ENCODE results near the gene IPO7.
"Not testable (repeated sequence)": the region's sequence is repeated elsewhere in the genome, so short reads cannot be mapped to it uniquely, and the experiment has no call there.

IPO7 gene

DNA sequence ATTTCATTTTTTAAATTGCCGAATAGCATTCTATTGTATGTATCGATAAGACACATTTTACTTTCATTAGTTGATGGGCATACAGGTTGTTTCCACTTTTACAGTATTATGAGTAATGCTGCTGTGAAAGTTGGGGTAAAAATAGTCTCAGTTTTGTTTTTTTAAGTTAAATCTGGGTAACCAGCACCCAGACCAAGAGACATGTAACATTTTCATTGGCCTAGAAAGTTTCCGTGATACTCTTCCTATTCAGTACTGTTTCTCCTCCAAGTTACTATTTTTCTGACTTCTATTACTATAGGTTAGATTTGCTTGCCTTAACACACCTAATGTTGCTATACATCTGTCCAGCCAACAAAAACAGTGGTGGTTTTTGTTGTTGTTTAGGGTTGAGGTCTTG, 12.3 kb downstream of the IPO7 start:
- Mint-ChIP-seq H3K9me3 (no peaks in the 10 kb centered on the region), H3K4me1 (peaks cover 7% of the 10 kb centered on the region), H3K36me3 (ENCODE audit: low read depth) (peaks cover 22% of the 10 kb centered on the region)

DNA sequence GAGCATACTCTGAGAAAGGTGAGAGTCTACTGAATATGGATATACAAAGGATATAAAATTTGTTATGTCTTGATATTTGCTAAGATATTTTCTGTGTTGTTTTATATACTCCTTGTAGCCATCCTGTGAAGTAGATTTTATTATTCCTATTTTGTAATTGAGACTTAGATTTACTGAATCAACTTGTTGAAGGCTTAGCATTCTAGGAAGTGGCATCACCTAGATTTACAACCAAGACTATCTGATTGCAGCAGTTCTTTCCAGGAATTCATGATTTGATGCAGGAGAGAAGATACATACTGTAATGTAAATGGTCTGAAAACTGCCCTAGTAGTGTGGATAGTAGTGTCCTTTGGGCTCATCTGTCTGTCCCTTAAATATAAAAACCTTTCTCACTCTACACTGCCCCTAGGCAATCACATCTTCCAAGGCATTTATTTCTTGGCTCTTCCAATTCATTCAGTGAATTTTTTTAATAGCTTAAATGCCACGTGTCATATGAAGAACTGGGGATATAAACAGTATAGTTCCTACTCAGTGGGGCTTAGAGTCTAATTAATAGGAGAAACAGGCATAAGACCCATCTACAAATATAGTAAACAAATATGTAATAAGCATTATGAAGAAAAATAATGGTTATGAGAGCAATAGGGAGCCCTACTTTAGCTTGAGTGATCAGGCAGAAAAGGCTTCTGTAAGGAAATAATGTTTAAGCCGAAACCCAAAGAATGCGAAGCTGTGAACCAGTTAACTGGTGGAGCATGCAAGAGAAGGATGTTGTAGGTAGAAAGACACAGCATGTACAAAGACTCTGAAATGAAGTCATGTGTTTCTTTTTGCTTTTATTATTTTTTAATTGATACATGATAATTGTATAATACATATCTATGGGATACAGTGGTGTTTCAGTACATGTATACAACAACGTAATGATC, 13.6 kb downstream of the IPO7 start:
- H3K27ac Mint-ChIP-seq: peak overlapping the region; percentile 33 to 60 (median 44)
- TF ChIP-seq, protein P1, sequence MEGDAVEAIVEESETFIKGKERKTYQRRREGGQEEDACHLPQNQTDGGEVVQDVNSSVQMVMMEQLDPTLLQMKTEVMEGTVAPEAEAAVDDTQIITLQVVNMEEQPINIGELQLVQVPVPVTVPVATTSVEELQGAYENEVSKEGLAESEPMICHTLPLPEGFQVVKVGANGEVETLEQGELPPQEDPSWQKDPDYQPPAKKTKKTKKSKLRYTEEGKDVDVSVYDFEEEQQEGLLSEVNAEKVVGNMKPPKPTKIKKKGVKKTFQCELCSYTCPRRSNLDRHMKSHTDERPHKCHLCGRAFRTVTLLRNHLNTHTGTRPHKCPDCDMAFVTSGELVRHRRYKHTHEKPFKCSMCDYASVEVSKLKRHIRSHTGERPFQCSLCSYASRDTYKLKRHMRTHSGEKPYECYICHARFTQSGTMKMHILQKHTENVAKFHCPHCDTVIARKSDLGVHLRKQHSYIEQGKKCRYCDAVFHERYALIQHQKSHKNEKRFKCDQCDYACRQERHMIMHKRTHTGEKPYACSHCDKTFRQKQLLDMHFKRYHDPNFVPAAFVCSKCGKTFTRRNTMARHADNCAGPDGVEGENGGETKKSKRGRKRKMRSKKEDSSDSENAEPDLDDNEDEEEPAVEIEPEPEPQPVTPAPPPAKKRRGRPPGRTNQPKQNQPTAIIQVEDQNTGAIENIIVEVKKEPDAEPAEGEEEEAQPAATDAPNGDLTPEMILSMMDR (IDR thresholded peaks at IDR 0.05; ENCODE audit: unreplicated experiment in 3 of 3): no peak
- peaks cover 21% of the 10 kb centered on the region for H3K36me3 Mint-ChIP-seq (ENCODE audit: low read depth)
- no peak overlapping the region for H3K4me3 Mint-ChIP-seq
- H3K9me3 Mint-ChIP-seq: no peaks in the 10 kb centered on the region
- peaks cover 7% of the 10 kb centered on the region for H3K4me1 Mint-ChIP-seq
- H3K27me3 Mint-ChIP-seq (ENCODE audit: low read depth): no peaks in the 10 kb centered on the region

More for the DNA sequence above, 12.3 kb downstream of the IPO7 start:
- Mint-ChIP-seq H3K27ac (peak overlapping the region in 1 of 3 experiments; percentile 2), H3K27me3 (ENCODE audit: low read depth) (no peaks in the 10 kb centered on the region), H3K4me3 (no peak overlapping the region)
- TF ChIP-seq, protein P1 (IDR thresholded peaks at IDR 0.05; ENCODE audit: unreplicated experiment in 3 of 3): no peak

DNA sequence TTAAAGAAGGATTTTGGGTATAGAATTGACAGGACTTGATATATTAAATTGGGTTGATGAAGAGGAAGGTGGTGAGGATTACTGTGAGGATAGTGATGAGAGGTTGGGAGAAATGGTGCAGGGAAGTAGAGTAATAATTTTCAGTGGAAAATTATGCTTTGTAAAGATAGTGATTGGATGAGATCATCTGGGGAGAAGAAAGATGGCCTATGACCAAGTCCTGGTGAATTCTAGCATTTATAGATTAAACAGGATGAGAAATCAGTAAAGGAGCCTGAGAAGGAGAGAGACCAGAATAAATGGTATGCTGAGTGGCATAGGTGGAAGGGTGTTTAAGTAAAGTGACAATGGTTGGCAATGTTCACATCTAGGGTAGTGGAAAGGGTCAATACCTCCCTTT, 15.0 kb downstream of the IPO7 start:
- TF ChIP-seq, protein P1 (IDR thresholded peaks at IDR 0.05; ENCODE audit: unreplicated experiment in 3 of 3): no peak
- H3K27me3 Mint-ChIP-seq (ENCODE audit: low read depth): no peaks in the 10 kb centered on the region
- no peak overlapping the region for H3K4me3 Mint-ChIP-seq
- H3K9me3 Mint-ChIP-seq: no peaks in the 10 kb centered on the region
- peaks cover 7% of the 10 kb centered on the region for H3K4me1 Mint-ChIP-seq
- peaks cover 19% of the 10 kb centered on the region for H3K36me3 Mint-ChIP-seq (ENCODE audit: low read depth)
- peak overlapping the region in 1 of 3 experiments; percentile 22 for H3K27ac Mint-ChIP-seq

DNA sequence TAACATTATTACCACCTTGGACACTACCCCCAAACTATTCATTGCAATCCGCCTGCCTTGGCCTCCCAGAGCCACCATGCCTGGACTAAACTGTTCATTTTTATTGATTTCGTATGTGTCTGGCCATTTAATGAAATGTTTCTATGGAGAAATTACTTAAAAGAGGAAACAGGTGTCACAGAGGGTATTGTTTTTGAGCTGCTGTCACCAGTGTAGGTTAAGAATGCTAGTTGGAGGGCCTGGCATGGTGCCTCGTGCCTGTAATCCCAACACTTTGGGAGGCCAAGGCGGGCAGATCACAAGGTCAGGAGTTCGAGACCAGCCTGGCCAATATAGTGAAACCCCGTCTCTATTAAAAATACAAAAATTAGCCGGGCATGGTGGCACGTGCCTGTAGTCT, 17.4 kb downstream of the IPO7 start:
- not testable (repeated sequence) for H3K27me3 Mint-ChIP-seq (ENCODE audit: low read depth); H3K4me3 Mint-ChIP-seq; H3K27ac Mint-ChIP-seq; H3K9me3 Mint-ChIP-seq; H3K4me1 Mint-ChIP-seq
- H3K36me3 Mint-ChIP-seq (ENCODE audit: low read depth): peaks cover 23% of the 10 kb centered on the region

DNA sequence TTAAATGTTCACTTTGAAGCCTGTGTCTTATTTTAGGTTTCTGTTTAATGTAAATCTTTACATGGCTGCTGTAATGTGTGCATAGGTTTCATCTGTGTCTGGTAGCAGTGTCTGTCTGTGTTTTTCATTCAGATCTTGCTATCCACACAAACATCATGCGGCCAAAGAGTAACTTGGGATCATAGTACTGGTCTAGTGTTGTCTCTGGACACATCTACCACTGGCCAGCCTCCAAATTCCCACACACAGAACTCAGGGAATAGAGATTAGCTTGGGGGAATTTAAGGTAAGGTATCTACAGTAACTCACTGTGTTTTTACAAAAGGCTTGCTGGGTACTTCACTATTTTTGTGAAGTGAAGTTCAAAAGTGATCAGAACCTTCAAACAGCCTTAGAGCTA, 44.3 kb downstream of the IPO7 start:
- H3K36me3 Mint-ChIP-seq (ENCODE audit: low read depth): peaks cover 64% of the 10 kb centered on the region
- no peak overlapping the region for H3K4me3 Mint-ChIP-seq
- TF ChIP-seq, protein P1 (IDR thresholded peaks at IDR 0.05; ENCODE audit: unreplicated experiment in 3 of 3): no peak
- no peak overlapping the region for H3K27ac Mint-ChIP-seq
- no peaks in the 10 kb centered on the region for H3K27me3 Mint-ChIP-seq (ENCODE audit: low read depth)
- no peaks in the 10 kb centered on the region for H3K9me3 Mint-ChIP-seq
- H3K4me1 Mint-ChIP-seq: no peaks in the 10 kb centered on the region

DNA sequence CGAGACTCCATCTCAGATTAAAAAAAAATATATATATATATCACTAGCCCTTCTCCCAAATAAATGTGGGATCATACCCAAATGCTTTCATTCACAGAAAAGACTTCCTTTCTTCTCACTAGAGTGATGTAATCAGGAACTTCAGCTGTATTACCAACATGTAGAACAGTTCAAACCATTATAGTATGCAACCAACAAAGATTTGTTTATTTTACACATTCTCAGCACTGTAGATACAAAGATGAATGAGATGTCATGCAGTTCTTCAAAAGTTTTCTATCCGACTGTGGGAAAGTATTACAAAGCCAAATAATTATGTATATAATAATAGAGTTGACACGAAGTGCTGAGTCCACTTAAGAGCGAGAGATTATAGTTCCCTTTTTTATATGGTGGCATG, 54.2 kb downstream of the IPO7 start:
- H3K4me1 Mint-ChIP-seq: no peaks in the 10 kb centered on the region
- peaks cover 76% of the 10 kb centered on the region for H3K36me3 Mint-ChIP-seq (ENCODE audit: low read depth)
- H3K9me3 Mint-ChIP-seq: no peaks in the 10 kb centered on the region
- no peak overlapping the region for H3K27ac Mint-ChIP-seq
- TF ChIP-seq, protein P1 (IDR thresholded peaks at IDR 0.05; ENCODE audit: unreplicated experiment in 3 of 3): no peak
- no peak overlapping the region for H3K4me3 Mint-ChIP-seq
- H3K27me3 Mint-ChIP-seq (ENCODE audit: low read depth): no peaks in the 10 kb centered on the region

Data from nephron (organoid).